ENCODE results near the gene TAP2.

GRCh38 chr6:32799168-32799567 lies 39.4 kb downstream of the TAP2 start:
- TF ChIP-seq ZNF562 (CRISPR knock-in tag; IDR thresholded peaks at IDR 0.05; ENCODE audit: borderline replicate concordance) = no peak
- no peak for TF ChIP-seq ZFP1 (CRISPR knock-in tag; IDR thresholded peaks at IDR 0.05)
- TF ChIP-seq EZH2 (conservative IDR thresholded peaks at IDR 0.05; ENCODE audit: low read depth, low read length) = no peak
- TF ChIP-seq ZNF839 (CRISPR knock-in tag; IDR thresholded peaks at IDR 0.05; ENCODE audit: borderline replicate concordance) = no peak
- TF ChIP-seq ZNF10 (CRISPR knock-in tag; IDR thresholded peaks at IDR 0.05; ENCODE audit: borderline replicate concordance, low read depth) = no peak
- no peak for TF ChIP-seq PCBP2 (optimal IDR thresholded peaks at IDR 0.05; ENCODE audit: low read depth, low read length, poor library complexity, severe bottlenecking)
- no peak for TF ChIP-seq POLR2AphosphoS5 (IDR thresholded peaks at IDR 0.05; ENCODE audit: low read depth, low read length)
- TF ChIP-seq FOXM1 (CRISPR knock-in tag; IDR thresholded peaks at IDR 0.05) = no peak
- TF ChIP-seq CTCF (CRISPR knock-in tag; IDR thresholded peaks at IDR 0.05) = no peak
- no peak for TF ChIP-seq TCF12 (IDR thresholded peaks at IDR 0.05)
- TF ChIP-seq TCF12 (CRISPR knock-in tag; IDR thresholded peaks at IDR 0.05) = no peak
